ENCODE data around the gene CLDN6. TPM values are rescaled to one million over a fixed set of nuclear protein-coding genes. Genes with fewer than 3 reads are reported as not detected.

CLDN6 gene
- total and polyA plus RNA-seq, 2 of the 13 experiments (the other 11 are each of a cell fraction or from before 2014, with no cell fraction given) = 5.9 to 7.6 TPM

DNA sequence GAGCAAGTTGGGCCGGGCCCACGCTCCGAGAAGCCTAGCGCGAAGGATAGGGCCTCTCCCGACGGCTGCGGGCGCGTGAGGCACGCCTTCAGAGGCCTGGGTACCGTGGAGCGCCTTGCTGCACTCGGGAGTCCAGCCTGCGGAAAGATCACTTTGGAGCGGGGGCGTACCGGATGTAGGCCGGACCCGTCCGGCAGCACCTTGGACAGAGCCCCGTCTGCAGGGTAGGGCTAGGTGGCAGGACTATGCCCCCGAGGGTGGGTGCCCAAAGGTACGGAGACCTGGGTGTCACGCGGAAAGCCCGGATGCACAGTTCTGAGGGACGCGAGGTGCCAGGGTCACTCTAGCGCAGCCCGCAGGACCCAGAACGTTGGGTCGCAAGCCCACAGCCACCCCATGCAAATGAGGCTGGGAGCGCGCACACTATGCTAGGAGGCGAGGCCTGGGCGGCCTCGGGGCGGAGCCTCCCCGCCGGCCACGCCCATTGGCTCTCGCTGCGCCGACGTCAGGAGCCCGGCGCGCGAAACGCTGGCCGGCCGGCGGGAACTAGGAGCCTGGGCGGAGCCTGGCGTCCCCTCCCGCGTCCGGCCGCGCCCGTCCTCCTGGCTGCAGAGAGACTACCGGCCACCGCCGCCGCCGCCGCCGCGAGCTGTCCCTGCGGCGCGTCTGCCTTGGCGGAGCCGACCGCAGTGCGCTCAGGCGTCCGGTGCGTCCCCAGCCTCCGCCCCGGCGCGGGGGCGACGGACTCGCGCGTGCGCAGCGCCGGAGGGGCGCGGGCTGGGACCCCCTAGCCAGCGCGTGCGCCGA, 49.0 kb downstream of the CLDN6 start, which contains the start of gene PAQR4 (continued):
- TF ChIP-seq RNF2 (conservative IDR thresholded peaks at IDR 0.05; ENCODE audit: low read depth) (peak; percentile 71; the same call in 1 of the 2 replicates), TCF7L2 (IDR thresholded peaks at IDR 0.05; ENCODE audit: low read depth, low read length) (no peak), MTA3 (CRISPR knock-in tag; IDR thresholded peaks at IDR 0.05) (peak; percentile 63; the same call in 1 of the 2 replicates), IKZF5 (CRISPR knock-in tag; IDR thresholded peaks at IDR 0.05) (peak; percentile 86; the same call in 1 of the 2 replicates), HNRNPUL1 (IDR thresholded peaks at IDR 0.05; ENCODE audit: low read depth, low read length) (no peak), YY1 (IDR thresholded peaks at IDR 0.05; ENCODE audit: insufficient read depth, insufficient replicate concordance, low read depth, low read length) (no peak), PAX8 (CRISPR knock-in tag; IDR thresholded peaks at IDR 0.05; ENCODE audit: borderline replicate concordance) (peak; percentile 86; the same call in 1 of the 2 replicates), ZNF816 (CRISPR knock-in tag; IDR thresholded peaks at IDR 0.05; ENCODE audit: borderline replicate concordance) (peak; percentile 70; the same call in 1 of the 2 replicates), ZSCAN12 (CRISPR knock-in tag; IDR thresholded peaks at IDR 0.05) (peak; percentile 82; the same call in 1 of the 2 replicates), EP300 (IDR thresholded peaks at IDR 0.05; ENCODE audit: low read depth in 2 of 2, low read length in 2 of 2) (peak in 1 of 2 experiments; percentile 28; a peak in 1 of 4 replicates), EP300 (CRISPR knock-in tag; IDR thresholded peaks at IDR 0.05; ENCODE audit: borderline replicate concordance) (peak; percentile 56; the same call in 1 of the 2 replicates), ZNF563 (CRISPR knock-in tag; IDR thresholded peaks at IDR 0.05) (peak; percentile 99), NONO (IDR thresholded peaks at IDR 0.05) (no peak), NONO (CRISPR knock-in tag; conservative IDR thresholded peaks at IDR 0.05) (0 out of 2 replicates have a peak, but pooled peaks have one; percentile 22), ZC3H4 (CRISPR knock-in tag; IDR thresholded peaks at IDR 0.05; ENCODE audit: borderline replicate concordance) (0 out of 2 replicates have a peak, but pooled peaks have one; percentile 15), IKZF4 (CRISPR knock-in tag; IDR thresholded peaks at IDR 0.05; ENCODE audit: borderline replicate concordance, low read depth, not compliant biosample characterization) (peak; percentile 93), ZNF784 (CRISPR knock-in tag; IDR thresholded peaks at IDR 0.05; ENCODE audit: borderline replicate concordance) (no peak; the same call in 1 of the 2 replicates), RXRA (CRISPR knock-in tag; IDR thresholded peaks at IDR 0.05) (peak; percentile 85)
- TF ChIP-seq, protein P1, sequence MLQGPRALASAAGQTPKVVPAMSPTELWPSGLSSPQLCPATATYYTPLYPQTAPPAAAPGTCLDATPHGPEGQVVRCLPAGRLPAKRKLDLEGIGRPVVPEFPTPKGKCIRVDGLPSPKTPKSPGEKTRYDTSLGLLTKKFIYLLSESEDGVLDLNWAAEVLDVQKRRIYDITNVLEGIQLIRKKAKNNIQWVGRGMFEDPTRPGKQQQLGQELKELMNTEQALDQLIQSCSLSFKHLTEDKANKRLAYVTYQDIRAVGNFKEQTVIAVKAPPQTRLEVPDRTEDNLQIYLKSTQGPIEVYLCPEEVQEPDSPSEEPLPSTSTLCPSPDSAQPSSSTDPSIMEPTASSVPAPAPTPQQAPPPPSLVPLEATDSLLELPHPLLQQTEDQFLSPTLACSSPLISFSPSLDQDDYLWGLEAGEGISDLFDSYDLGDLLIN (CRISPR knock-in tag; IDR thresholded peaks at IDR 0.05; ENCODE audit: borderline replicate concordance) = peak; percentile 85; the same call in 1 of the 2 replicates
- TF ChIP-seq, protein P2, sequence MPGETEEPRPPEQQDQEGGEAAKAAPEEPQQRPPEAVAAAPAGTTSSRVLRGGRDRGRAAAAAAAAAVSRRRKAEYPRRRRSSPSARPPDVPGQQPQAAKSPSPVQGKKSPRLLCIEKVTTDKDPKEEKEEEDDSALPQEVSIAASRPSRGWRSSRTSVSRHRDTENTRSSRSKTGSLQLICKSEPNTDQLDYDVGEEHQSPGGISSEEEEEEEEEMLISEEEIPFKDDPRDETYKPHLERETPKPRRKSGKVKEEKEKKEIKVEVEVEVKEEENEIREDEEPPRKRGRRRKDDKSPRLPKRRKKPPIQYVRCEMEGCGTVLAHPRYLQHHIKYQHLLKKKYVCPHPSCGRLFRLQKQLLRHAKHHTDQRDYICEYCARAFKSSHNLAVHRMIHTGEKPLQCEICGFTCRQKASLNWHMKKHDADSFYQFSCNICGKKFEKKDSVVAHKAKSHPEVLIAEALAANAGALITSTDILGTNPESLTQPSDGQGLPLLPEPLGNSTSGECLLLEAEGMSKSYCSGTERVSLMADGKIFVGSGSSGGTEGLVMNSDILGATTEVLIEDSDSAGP (CRISPR knock-in tag; IDR thresholded peaks at IDR 0.05; ENCODE audit: borderline replicate concordance) = peak; percentile 85
